HCT116 (cell line): ENCODE measurements around the gene RPP25. TPM values are rescaled to one million over a fixed set of nuclear protein-coding genes. Genes with fewer than 3 reads are reported as not detected.

Experiments used
- ATAC-seq: fragments of 200-7000 bp; cut with Tn5 transposase; 2 replicates; pipeline ENCODE4 v1.9.1; 2020; ENCODE audit warnings: mild to moderate bottlenecking, moderate library complexity
- BruUV-seq: library from RNA; stranded (reverse); fragments of 400-500 nt; replicated peaks from 2 replicates; lab custom pipeline; 2021; lab: Mats Ljungman, UMichigan
- CTCF ChIA-PET: fragments of 300-600 bp; sonication (Branson Sonifier 250); formaldehyde crosslinking; loops from one replicate; lab custom pipeline; 2021; ENCODE audit warnings: antibody characterized with exemption; lab: Charles Lee
- POLR2A ChIA-PET: fragments of 300-600, 350-600 bp; sonication (Branson Sonifier 250); formaldehyde crosslinking; loops from one replicate; lab custom pipeline; 2021; ENCODE audit warnings: antibody characterized with exemption; lab: Charles Lee
- RAD21 ChIA-PET, 2 experiments: fragments of 300-600 bp; sonication (Branson Sonifier 250); formaldehyde crosslinking; loops; one replicate each; lab custom pipeline; 2023; ENCODE audit warnings: low total read pairs in 2 of 2; ENCODE audit not compliant: uncharacterized antibody in 2 of 2, unreplicated experiment in 2 of 2, low non-redundant PET in 1 of 2; lab: Charles Lee
- DNase-seq: peaks from one replicate; pipeline ENCODE4 v3.0.0-alpha.2; 2010; ENCODE audit warnings: low read depth, low spot score
- H2AFZ ChIP-seq: fragments of 200-600 bp; shearing (Covaris generic), sonication (generic); 2 replicates; pipeline ENCODE4 v1.6.1; 2017; ENCODE audit warnings: low read depth, mixed run types, mixed read lengths, antibody characterized with exemption, low read length; ENCODE audit not compliant: poor library complexity, severe bottlenecking
- H3K27ac ChIP-seq: 2 replicates; pipeline ENCODE4 v1.5.1; 2012; ENCODE audit warnings: low read depth, low read length
- H3K27me3 ChIP-seq: fragments of 200-600 bp; sonication (generic); 2 replicates; pipeline ENCODE4 v1.6.1; 2016; ENCODE audit warnings: mixed run types, low read length, mixed read lengths; ENCODE audit not compliant: insufficient read depth
- H3K36me3 ChIP-seq, 2 experiments: fragments of 200-500 bp in 1 of 2; fragments of 200-600 bp in 1 of 2; sonication (Bioruptor generic) in 1 of 2; sonication (generic) in 1 of 2; 2 replicates each; pipeline versions ENCODE4 v1.5.1 to v1.6.1; 2014 to 2016; ENCODE audit warnings: low read length in 2 of 2, inconsistent platforms in 1 of 2, mixed read lengths in 1 of 2, mixed run types in 1 of 2; ENCODE audit not compliant: insufficient read depth in 2 of 2, control insufficient read depth in 1 of 2
- H3K4me1 ChIP-seq, 2 experiments: fragments of 200-600 bp in 1 of 2; sonication (generic) in 1 of 2; 2 replicates each; pipeline versions ENCODE4 v1.5.1 to v1.6.1; 2012 to 2017; ENCODE audit warnings: low read length in 2 of 2, inconsistent platforms in 1 of 2, mild to moderate bottlenecking in 1 of 2, mixed read lengths in 1 of 2, mixed run types in 1 of 2, moderate library complexity in 1 of 2; ENCODE audit not compliant: insufficient read depth in 2 of 2, control insufficient read depth in 1 of 2
- H3K4me2 ChIP-seq: fragments of 200-600 bp; sonication (generic); 2 replicates; pipeline ENCODE4 v1.6.1; 2017; ENCODE audit warnings: mixed run types, low read length, mixed read lengths
- H3K4me3 ChIP-seq, 2 experiments: fragments of 200-600 bp in 1 of 2; sonication (generic) in 1 of 2; replicated peaks in 1 of 2; 2 replicates each; pipeline ENCODE4 v1.5.1; 2011 to 2016; ENCODE audit warnings: low read length in 2 of 2, control low read depth in 1 of 2, low read depth in 1 of 2, mild to moderate bottlenecking in 1 of 2, mixed read lengths in 1 of 2, mixed run types in 1 of 2
- H3K79me2 ChIP-seq: fragments of 200-600 bp; sonication (generic); 2 replicates; pipeline ENCODE4 v1.6.1; 2017; ENCODE audit warnings: mild to moderate bottlenecking, mixed run types, low read length, moderate library complexity, mixed read lengths; ENCODE audit not compliant: insufficient read depth
- H3K9ac ChIP-seq: fragments of 200-600 bp; sonication (generic); 2 replicates; pipeline ENCODE4 v1.6.1; 2016; ENCODE audit warnings: low read length, mixed read lengths
- H3K9me2 ChIP-seq: fragments of 200-600 bp; sonication (generic), shearing (Covaris generic); 2 replicates; pipeline ENCODE4 v1.6.1; 2017; ENCODE audit warnings: mixed run types, mild to moderate bottlenecking, moderate library complexity; ENCODE audit not compliant: insufficient read depth
- H3K9me3 ChIP-seq, 2 experiments: fragments of 200-500 bp in 1 of 2; fragments of 200-600 bp in 1 of 2; sonication (Bioruptor generic) in 1 of 2; sonication (generic) in 1 of 2; 2 replicates each; pipeline ENCODE4 v1.6.1; 2014 to 2017; ENCODE audit warnings: low read length in 2 of 2, mixed read lengths in 2 of 2, inconsistent platforms in 1 of 2, low read depth in 1 of 2, mild to moderate bottlenecking in 1 of 2, mixed run types in 1 of 2, moderate library complexity in 1 of 2; ENCODE audit not compliant: control insufficient read depth in 1 of 2, insufficient read depth in 1 of 2
- H4K20me1 ChIP-seq: fragments of 200-600 bp; sonication (generic), shearing (Covaris generic); 2 replicates; pipeline ENCODE4 v1.6.1; 2017; ENCODE audit warnings: mixed run types, mild to moderate bottlenecking, moderate library complexity; ENCODE audit not compliant: insufficient read depth
- CBX3 ChIP-seq: IDR thresholded peaks from 2 replicates; pipeline ENCODE4 v1.6.1; 2012; ENCODE audit warnings: low read depth
- CEBPB ChIP-seq: IDR thresholded peaks from 2 replicates; pipeline ENCODE4 v1.6.1; 2012; ENCODE audit warnings: low read depth
- EGR1 ChIP-seq: IDR thresholded peaks from 2 replicates; pipeline ENCODE4 v1.6.1; 2012; ENCODE audit warnings: low read depth
- ELF1 ChIP-seq: IDR thresholded peaks from 2 replicates; pipeline ENCODE4 v1.6.1; 2012; ENCODE audit warnings: low read depth, borderline replicate concordance
- EZH2phosphoT487 ChIP-seq: fragments of 200-600 bp; IDR thresholded peaks from 2 replicates; pipeline ENCODE4 v1.6.1; 2018; ENCODE audit warnings: antibody characterized with exemption, borderline replicate concordance
- JUND ChIP-seq: IDR thresholded peaks from 2 replicates; pipeline ENCODE4 v1.6.1; 2012
- RAD21 ChIP-seq: IDR thresholded peaks from 2 replicates; pipeline ENCODE4 v1.6.1; 2012; ENCODE audit warnings: low read depth, mild to moderate bottlenecking
- SIN3A ChIP-seq: IDR thresholded peaks from 2 replicates; pipeline ENCODE4 v1.6.1; 2012; ENCODE audit warnings: low read depth
- SRF ChIP-seq: IDR thresholded peaks from 2 replicates; pipeline ENCODE4 v1.6.1; 2012; ENCODE audit warnings: low read depth
- YY1 ChIP-seq: IDR thresholded peaks from 2 replicates; pipeline ENCODE4 v1.6.1; 2011; ENCODE audit warnings: low read length, low read depth, moderate library complexity, mild to moderate bottlenecking; ENCODE audit not compliant: insufficient replicate concordance; ENCODE audit errors: extremely low read depth
- ZFX ChIP-seq: fragments of 450-650 bp; IDR thresholded peaks from 2 replicates; pipeline ENCODE4 v1.6.1; 2017
- ZNF274 ChIP-seq: fragments of 200-500 bp; sonication (Bioruptor generic); IDR thresholded peaks from 2 replicates; pipeline ENCODE4 v1.6.1; 2014; ENCODE audit warnings: mild to moderate bottlenecking, low read depth, low read length, inconsistent platforms
- intact Hi-C: fragments of 100-400 bp; cut with micrococcal nuclease; formaldehyde crosslinking; loops from 2 replicates; pipeline ENCODE4 v1.10.0; 2022
- total RNA-seq: library from RNA; stranded (reverse); gene quantifications from one replicate; pipeline ENCODE4 v1.2.1, GENCODE V29; 2021; ENCODE audit not compliant: unreplicated experiment
- TF ChIP-seq, protein P1 (sequence below): IDR thresholded peaks from 2 replicates; pipeline ENCODE4 v1.6.1; 2012
- TF ChIP-seq, protein P2 (sequence below), 3 experiments: fragments of 200-600 bp in 1 of 3; sonication (generic) in 1 of 3; IDR thresholded peaks in 2 of 3; conservative IDR thresholded peaks in 1 of 3; 2 replicates each; pipeline ENCODE4 v1.5.1; 2012 to 2017; ENCODE audit warnings: low read depth in 2 of 3, low read length in 2 of 3, antibody characterized with exemption in 1 of 3, borderline replicate concordance in 1 of 3, control low read depth in 1 of 3, mild to moderate bottlenecking in 1 of 3, mixed read lengths in 1 of 3, mixed run types in 1 of 3, moderate library complexity in 1 of 3; ENCODE audit not compliant: insufficient read depth in 1 of 3

RPP25 gene
- total RNA-seq, 1 experiment from 2014 or later: 5.9 TPM

- intact Hi-C loops: no loop called here
- Histone ChIP-seq H3K79me2 (no peaks in the 10 kb centered on the region), H3K27ac (no peak overlapping the region), H3K9me2 (no peaks in the 10 kb centered on the region), H3K27me3 (peaks cover 10% of the 10 kb centered on the region; the same call in 1 of the 2 replicates), H3K4me3 (no peak overlapping the region), H3K4me1 (peaks cover 0 to 5% of the 10 kb centered on the region in 2 experiments; a peak in 1 of 4 replicates), H3K9ac (no peak overlapping the region), H3K9me3 (no peaks in the 10 kb centered on the region), H4K20me1 (no peaks in the 10 kb centered on the region), H2AFZ (no peak overlapping the region), H3K36me3 (no peaks in the 10 kb centered on the region), H3K4me2 (no peak overlapping the region)
- DNase-seq (no peak), ATAC-seq (no peak)
- CTCF ChIA-PET: no interaction called here
- no TSS peak for BruUV-seq
- TF ChIP-seq JUND: no peak
- TF ChIP-seq, protein P1, sequence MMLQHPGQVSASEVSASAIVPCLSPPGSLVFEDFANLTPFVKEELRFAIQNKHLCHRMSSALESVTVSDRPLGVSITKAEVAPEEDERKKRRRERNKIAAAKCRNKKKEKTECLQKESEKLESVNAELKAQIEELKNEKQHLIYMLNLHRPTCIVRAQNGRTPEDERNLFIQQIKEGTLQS: no peak
- TF ChIP-seq EGR1: no peak
- TF ChIP-seq, protein P2, sequence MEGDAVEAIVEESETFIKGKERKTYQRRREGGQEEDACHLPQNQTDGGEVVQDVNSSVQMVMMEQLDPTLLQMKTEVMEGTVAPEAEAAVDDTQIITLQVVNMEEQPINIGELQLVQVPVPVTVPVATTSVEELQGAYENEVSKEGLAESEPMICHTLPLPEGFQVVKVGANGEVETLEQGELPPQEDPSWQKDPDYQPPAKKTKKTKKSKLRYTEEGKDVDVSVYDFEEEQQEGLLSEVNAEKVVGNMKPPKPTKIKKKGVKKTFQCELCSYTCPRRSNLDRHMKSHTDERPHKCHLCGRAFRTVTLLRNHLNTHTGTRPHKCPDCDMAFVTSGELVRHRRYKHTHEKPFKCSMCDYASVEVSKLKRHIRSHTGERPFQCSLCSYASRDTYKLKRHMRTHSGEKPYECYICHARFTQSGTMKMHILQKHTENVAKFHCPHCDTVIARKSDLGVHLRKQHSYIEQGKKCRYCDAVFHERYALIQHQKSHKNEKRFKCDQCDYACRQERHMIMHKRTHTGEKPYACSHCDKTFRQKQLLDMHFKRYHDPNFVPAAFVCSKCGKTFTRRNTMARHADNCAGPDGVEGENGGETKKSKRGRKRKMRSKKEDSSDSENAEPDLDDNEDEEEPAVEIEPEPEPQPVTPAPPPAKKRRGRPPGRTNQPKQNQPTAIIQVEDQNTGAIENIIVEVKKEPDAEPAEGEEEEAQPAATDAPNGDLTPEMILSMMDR (IDR thresholded peaks at IDR 0.05 in 2 of 3, conservative IDR thresholded peaks at IDR 0.05 in 1 of 3; ENCODE audit: borderline replicate concordance in 1 of 3, insufficient read depth in 1 of 3, low read depth in 2 of 3, low read length in 2 of 3): no peak
- TF ChIP-seq ZNF274: no peak
- no peak for TF ChIP-seq CBX3
- no peak for TF ChIP-seq RAD21
- TF ChIP-seq ELF1: no peak
- no peak for TF ChIP-seq ZFX
- no peak for TF ChIP-seq CEBPB
- TF ChIP-seq SRF: no peak
- TF ChIP-seq SIN3A: no peak
- TF ChIP-seq EZH2phosphoT487: no peak
- no peak for TF ChIP-seq YY1
- RAD21 ChIA-PET: no interaction called here
- POLR2A ChIA-PET: no interaction called here
Measured at GRCh38 chr15:74994236-74994635, 37.7 kb upstream of the RPP25 start.
